ENCODE data around the gene KCNQ1OT1.

The KCNQ1OT1 gene

GRCh38 chr11:2706321-2706720 is 6.5 kb upstream of the KCNQ1OT1 start:
- no peak for ATAC-seq

GRCh38 chr11:2704896-2705606 is 5.3 kb upstream of the KCNQ1OT1 start:
- no peak for TF ChIP-seq TCF4 (CRISPR knock-in tag; IDR thresholded peaks at IDR 0.05; ENCODE audit: borderline replicate concordance)
- TF ChIP-seq BACH2 (CRISPR knock-in tag; IDR thresholded peaks at IDR 0.05; ENCODE audit: borderline replicate concordance) = no peak
- no peak for TF ChIP-seq TOX (CRISPR knock-in tag; IDR thresholded peaks at IDR 0.05; ENCODE audit: borderline replicate concordance)
- no peak for ATAC-seq

More at GRCh38 chr11:2706321-2706720, 6.5 kb upstream of the KCNQ1OT1 start:
- TF ChIP-seq ZFP30 (CRISPR knock-in tag; IDR thresholded peaks at IDR 0.05) = no peak
- no peak for TF ChIP-seq CSDC2 (CRISPR knock-in tag; IDR thresholded peaks at IDR 0.05)
- no peak for TF ChIP-seq ZNF8 (CRISPR knock-in tag; IDR thresholded peaks at IDR 0.05)
- no peak for TF ChIP-seq RARB (CRISPR knock-in tag; IDR thresholded peaks at IDR 0.05)
- TF ChIP-seq CSRNP3 (CRISPR knock-in tag; IDR thresholded peaks at IDR 0.05) = no peak
- TF ChIP-seq BACH2 (CRISPR knock-in tag; IDR thresholded peaks at IDR 0.05; ENCODE audit: borderline replicate concordance) = no peak
- TF ChIP-seq ZNF565 (CRISPR knock-in tag; conservative IDR thresholded peaks at IDR 0.05; ENCODE audit: low read depth) = no peak
- TF ChIP-seq CREB5 (CRISPR knock-in tag; IDR thresholded peaks at IDR 0.05; ENCODE audit: low read depth) = no peak

DNA sequence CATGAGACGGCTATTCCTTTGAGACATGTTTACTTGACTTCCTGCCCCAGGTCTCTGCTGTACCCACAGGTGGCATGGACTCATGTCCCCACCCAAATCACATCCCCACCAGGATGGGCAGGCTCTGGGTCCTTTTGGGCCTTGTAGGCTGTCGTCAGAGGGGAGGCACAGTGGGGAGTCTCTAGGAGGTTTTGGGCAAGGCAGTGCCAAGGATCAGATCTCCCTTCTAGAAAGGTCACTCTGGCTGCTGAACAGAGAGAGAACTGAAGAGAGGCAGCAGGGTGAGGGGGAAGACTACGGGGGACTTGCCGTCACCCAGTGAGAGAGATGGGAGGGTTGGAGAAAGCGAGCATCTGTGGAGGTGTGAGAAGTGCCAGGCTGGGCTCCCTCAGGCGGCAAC is 4.6 kb upstream of the KCNQ1OT1 start:
- no peak for TF ChIP-seq CSDC2 (CRISPR knock-in tag; IDR thresholded peaks at IDR 0.05)
- no peak for TF ChIP-seq ZFP3 (CRISPR knock-in tag; IDR thresholded peaks at IDR 0.05)
- TF ChIP-seq, protein P1, sequence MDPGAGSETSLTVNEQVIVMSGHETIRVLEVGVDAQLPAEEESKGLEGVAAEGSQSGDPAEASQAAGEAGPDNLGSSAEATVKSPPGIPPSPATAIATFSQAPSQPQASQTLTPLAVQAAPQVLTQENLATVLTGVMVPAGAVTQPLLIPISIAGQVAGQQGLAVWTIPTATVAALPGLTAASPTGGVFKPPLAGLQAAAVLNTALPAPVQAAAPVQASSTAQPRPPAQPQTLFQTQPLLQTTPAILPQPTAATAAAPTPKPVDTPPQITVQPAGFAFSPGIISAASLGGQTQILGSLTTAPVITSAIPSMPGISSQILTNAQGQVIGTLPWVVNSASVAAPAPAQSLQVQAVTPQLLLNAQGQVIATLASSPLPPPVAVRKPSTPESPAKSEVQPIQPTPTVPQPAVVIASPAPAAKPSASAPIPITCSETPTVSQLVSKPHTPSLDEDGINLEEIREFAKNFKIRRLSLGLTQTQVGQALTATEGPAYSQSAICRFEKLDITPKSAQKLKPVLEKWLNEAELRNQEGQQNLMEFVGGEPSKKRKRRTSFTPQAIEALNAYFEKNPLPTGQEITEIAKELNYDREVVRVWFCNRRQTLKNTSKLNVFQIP (CRISPR knock-in tag; IDR thresholded peaks at IDR 0.05; ENCODE audit: borderline replicate concordance, low read depth) = no peak
- no peak for TF ChIP-seq ZNF70 (CRISPR knock-in tag; IDR thresholded peaks at IDR 0.05)
- no peak for TF ChIP-seq CREB5 (CRISPR knock-in tag; IDR thresholded peaks at IDR 0.05; ENCODE audit: low read depth)
- TF ChIP-seq GLIS3 (CRISPR knock-in tag; IDR thresholded peaks at IDR 0.05) = no peak
- TF ChIP-seq RARB (CRISPR knock-in tag; IDR thresholded peaks at IDR 0.05) = no peak
- TF ChIP-seq CSRNP3 (CRISPR knock-in tag; IDR thresholded peaks at IDR 0.05) = no peak
- TF ChIP-seq ZC3H10 (CRISPR knock-in tag; IDR thresholded peaks at IDR 0.05) = no peak
- no peak for TF ChIP-seq OSR1 (CRISPR knock-in tag; IDR thresholded peaks at IDR 0.05)
- TF ChIP-seq ZNF565 (CRISPR knock-in tag; conservative IDR thresholded peaks at IDR 0.05; ENCODE audit: low read depth) = no peak
- TF ChIP-seq PPARA (CRISPR knock-in tag; IDR thresholded peaks at IDR 0.05; ENCODE audit: borderline replicate concordance) = no peak
- TF ChIP-seq BACH2 (CRISPR knock-in tag; IDR thresholded peaks at IDR 0.05; ENCODE audit: borderline replicate concordance) = no peak
- no peak for ATAC-seq

DNA sequence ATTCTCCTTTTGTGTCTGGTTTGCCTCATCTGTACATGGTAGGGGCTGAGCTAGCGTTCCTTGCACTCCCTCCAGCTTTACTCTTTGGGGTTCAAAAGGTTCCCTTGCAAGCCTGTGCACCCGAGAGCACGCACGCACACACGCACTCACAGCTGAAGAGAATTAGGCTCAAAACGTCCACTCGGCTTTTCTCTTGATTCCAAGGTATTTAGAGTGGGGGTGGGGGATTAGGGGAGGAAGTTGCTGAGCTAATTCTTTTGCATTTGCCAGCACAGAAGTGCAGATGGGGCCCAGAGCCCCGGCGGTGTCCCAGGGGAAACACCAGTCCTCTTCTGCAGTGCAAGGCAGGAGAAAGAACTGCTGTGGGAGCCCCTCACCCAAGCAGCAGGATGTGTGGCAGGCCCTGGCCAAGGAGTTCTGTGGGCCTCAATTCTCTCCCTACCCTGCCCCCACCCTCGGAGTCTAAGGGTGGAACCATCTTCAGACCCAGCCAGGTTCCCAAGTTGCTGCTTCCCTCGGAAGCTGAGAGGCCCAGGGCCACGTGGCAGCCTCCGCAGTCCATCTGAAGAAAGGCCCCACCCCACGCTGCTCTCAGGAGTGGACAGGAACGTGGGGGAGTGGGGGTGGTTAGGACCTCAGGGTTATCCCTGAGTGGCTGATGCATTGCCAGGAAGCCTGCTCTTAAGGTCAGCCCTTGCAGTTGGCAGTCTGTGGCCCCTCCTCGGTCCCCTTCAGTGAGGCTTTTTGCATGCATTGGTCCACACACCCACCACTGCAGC is 3.8 kb upstream of the KCNQ1OT1 start:
- TF ChIP-seq TOX (CRISPR knock-in tag; IDR thresholded peaks at IDR 0.05; ENCODE audit: borderline replicate concordance) (no peak), BACH2 (CRISPR knock-in tag; IDR thresholded peaks at IDR 0.05; ENCODE audit: borderline replicate concordance) (no peak), OSR1 (CRISPR knock-in tag; IDR thresholded peaks at IDR 0.05) (no peak), ZFP30 (CRISPR knock-in tag; IDR thresholded peaks at IDR 0.05) (no peak), SNAI2 (CRISPR knock-in tag; IDR thresholded peaks at IDR 0.05) (no peak), ZC3H10 (CRISPR knock-in tag; IDR thresholded peaks at IDR 0.05) (no peak), ZNF70 (CRISPR knock-in tag; IDR thresholded peaks at IDR 0.05) (no peak)
- no peak for ATAC-seq
